GM13977 (cell line): Measurements from ENCODE around the gene ANGPTL2.

Experiments
- DNase-seq: peaks from one replicate; pipeline ENCODE4 v3.0.0; 2012; ENCODE audit warnings: low spot score
- in situ Hi-C: fragments of 300-500 bp; cut with MboI; formaldehyde crosslinking; loops from one replicate; pipeline ENCODE4 v1.12.0; 2022; ENCODE audit warnings: low sequenced_read_pairs, low pct_unique_long_range_greater_than_20kb, mixed read lengths, inconsistent platforms; ENCODE audit not compliant: unreplicated experiment
- TF ChIP-seq, protein P1 (sequence below): IDR thresholded peaks from 2 replicates; pipeline ENCODE4 v1.5.1; 2012; ENCODE audit warnings: mild to moderate bottlenecking, control low read depth; ENCODE audit not compliant: insufficient read depth; ENCODE audit errors: extremely low read depth, missing control alignments

The ANGPTL2 gene

GRCh38 chr9:127118597-127119319 is 3.7 kb downstream of the ANGPTL2 start:
- in situ Hi-C loops, result no loop called here
- peak; percentile 65 for DNase-seq
- TF ChIP-seq, protein P1, sequence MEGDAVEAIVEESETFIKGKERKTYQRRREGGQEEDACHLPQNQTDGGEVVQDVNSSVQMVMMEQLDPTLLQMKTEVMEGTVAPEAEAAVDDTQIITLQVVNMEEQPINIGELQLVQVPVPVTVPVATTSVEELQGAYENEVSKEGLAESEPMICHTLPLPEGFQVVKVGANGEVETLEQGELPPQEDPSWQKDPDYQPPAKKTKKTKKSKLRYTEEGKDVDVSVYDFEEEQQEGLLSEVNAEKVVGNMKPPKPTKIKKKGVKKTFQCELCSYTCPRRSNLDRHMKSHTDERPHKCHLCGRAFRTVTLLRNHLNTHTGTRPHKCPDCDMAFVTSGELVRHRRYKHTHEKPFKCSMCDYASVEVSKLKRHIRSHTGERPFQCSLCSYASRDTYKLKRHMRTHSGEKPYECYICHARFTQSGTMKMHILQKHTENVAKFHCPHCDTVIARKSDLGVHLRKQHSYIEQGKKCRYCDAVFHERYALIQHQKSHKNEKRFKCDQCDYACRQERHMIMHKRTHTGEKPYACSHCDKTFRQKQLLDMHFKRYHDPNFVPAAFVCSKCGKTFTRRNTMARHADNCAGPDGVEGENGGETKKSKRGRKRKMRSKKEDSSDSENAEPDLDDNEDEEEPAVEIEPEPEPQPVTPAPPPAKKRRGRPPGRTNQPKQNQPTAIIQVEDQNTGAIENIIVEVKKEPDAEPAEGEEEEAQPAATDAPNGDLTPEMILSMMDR, result no peak

- no peak for DNase-seq
- in situ Hi-C loops, result no loop called here
- TF ChIP-seq, protein P1, result no peak
These were observed 4.6 kb downstream of the ANGPTL2 start for GRCh38 chr9:127117801-127118200.

GRCh38 chr9:127116957-127117356 is 5.5 kb downstream of the ANGPTL2 start:
- in situ Hi-C loops, result no loop called here
- DNase-seq, result peak; percentile 56
- TF ChIP-seq, protein P1, result no peak

DNA sequence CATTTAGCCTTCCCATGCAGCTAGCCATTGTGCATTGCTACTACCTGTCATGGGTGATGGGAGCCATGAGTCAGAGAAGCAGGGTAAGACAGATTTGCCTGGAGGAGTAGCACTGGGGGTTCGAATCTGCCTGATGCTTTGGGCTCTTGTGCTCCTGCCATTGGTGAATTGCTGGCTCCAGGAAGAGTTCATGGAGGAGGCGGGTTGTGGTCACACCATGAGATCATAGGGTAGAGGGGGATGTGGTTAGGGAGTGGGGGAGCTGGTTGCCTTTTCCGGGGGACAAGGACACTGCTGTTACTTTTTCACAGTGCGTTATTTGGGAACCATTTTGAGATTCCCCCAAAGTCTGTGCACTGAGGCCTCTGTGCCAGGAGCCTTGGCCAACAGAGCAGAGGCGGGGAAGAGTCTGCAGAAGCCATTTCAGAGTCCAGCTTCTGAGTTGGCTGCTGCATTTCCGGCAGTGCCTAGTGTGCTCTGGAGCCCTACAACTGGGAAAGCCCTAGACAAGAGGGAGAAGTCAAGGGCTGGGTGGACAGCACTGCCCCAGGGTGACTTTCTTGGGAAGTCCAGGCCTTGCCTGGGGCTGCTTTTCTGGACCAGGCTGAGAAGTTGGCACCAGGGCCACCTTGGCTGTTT is 6.2 kb downstream of the ANGPTL2 start:
- TF ChIP-seq, protein P1, result no peak
- in situ Hi-C loops, result no loop called here
- no peak for DNase-seq

DNA sequence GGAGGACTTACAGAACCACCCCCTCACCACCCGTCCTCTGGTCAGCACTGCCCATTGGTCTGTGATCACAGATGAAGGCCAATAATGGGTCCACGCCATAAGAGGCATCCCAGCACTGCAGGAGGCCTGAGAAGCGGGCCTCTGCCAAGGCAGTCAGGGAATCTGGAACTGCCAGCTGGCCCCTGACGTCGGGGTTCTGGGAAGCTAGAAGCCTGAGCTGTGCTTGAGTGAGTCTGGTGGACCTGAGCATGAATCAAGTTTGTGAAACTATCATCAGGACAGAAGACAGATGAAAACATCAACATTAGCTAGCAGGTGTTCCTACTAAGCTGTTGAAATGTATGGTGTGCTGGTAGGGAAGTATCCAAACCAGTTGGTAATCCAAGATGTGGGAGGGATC is 7.8 kb downstream of the ANGPTL2 start:
- in situ Hi-C loops, result no loop called here
- no peak for DNase-seq
- TF ChIP-seq, protein P1, result no peak

- no peak for DNase-seq
- in situ Hi-C loops, result no loop called here
- TF ChIP-seq, protein P1, result no peak
These were observed 9.1 kb downstream of the ANGPTL2 start for GRCh38 chr9:127113191-127113972.
